ENCODE results near the gene TRIO. TPM values are rescaled to one million over a fixed set of nuclear protein-coding genes. Genes with fewer than 3 reads are reported as not detected.

Gene TRIO
- total RNA-seq, 4 donors from 2014 or later: 290 to 370 (median 346) TPM

- Histone ChIP-seq H3K36me3 (no peaks in the 10 kb centered on the region), H3K27me3 (no peaks in the 10 kb centered on the region), H3K4me1 (peaks cover 5 to 82% (median 22%) of the 10 kb centered on the region in 4 donors), H3K27ac (peak overlapping the region in 3 of 4 donors; percentile 38 to 79 (median 77)), H3K9me3 (no peaks in the 10 kb centered on the region), H3K4me3 (no peak overlapping the region)
- DNase-seq (ENCODE audit: low spot score in 2 of 2): no peak
- WGBS, 2 donors: 83 to 88% methylated on average over 11 of the region's 11 CpGs
- TF ChIP-seq POLR2A (IDR thresholded peaks at IDR 0.05) (no peak), EP300 (IDR thresholded peaks at IDR 0.05) (no peak), CTCF (IDR thresholded peaks at IDR 0.05) (no peak)
Measured at GRCh38 chr5:14184725-14185124, 41.6 kb downstream of the TRIO start.

GRCh38 chr5:14185326-14186058 is 42.4 kb downstream of the TRIO start:
- Histone ChIP-seq H3K9me3 (no peaks in the 10 kb centered on the region), H3K27ac (peak overlapping the region in 3 of 4 donors; percentile 38 to 79 (median 77)), H3K4me1 (peaks cover 5 to 88% (median 25%) of the 10 kb centered on the region in 4 donors), H3K27me3 (no peaks in the 10 kb centered on the region), H3K36me3 (no peaks in the 10 kb centered on the region), H3K4me3 (no peak overlapping the region)
- TF ChIP-seq POLR2A (IDR thresholded peaks at IDR 0.05) (no peak), EP300 (IDR thresholded peaks at IDR 0.05) (no peak), CTCF (IDR thresholded peaks at IDR 0.05) (no peak)
- DNase-seq (ENCODE audit: low spot score in 2 of 2): no peak
- WGBS, 2 donors: 57 to 62% methylated on average over 7 of the region's 7 CpGs

- Histone ChIP-seq H3K9me3 (no peaks in the 10 kb centered on the region), H3K27me3 (no peaks in the 10 kb centered on the region), H3K4me3 (no peak overlapping the region), H3K36me3 (no peaks in the 10 kb centered on the region), H3K4me1 (peaks cover 5 to 94% (median 25%) of the 10 kb centered on the region in 4 donors), H3K27ac (peak overlapping the region in 3 of 4 donors; percentile 38 to 79 (median 77))
- no peak for TF ChIP-seq EP300 (IDR thresholded peaks at IDR 0.05)
- TF ChIP-seq POLR2A (IDR thresholded peaks at IDR 0.05): no peak
- TF ChIP-seq CTCF (IDR thresholded peaks at IDR 0.05): no peak
- 86 to 88% methylated on average over 7 of the region's 7 CpGs for WGBS, 2 donors
- DNase-seq (ENCODE audit: low spot score in 2 of 2): no peak
Measured at GRCh38 chr5:14186059-14186830, 43.1 kb downstream of the TRIO start.

- no peak for DNase-seq (ENCODE audit: low spot score in 2 of 2)
- no peak overlapping the region for H3K4me3 ChIP-seq
- H3K27ac ChIP-seq: peak overlapping the region in 1 of 4 donors; percentile 77
- H3K27me3 ChIP-seq: no peaks in the 10 kb centered on the region
- H3K4me1 ChIP-seq: peaks cover 5 to 91% (median 23%) of the 10 kb centered on the region in 4 donors
- no peaks in the 10 kb centered on the region for H3K9me3 ChIP-seq
- no peak for TF ChIP-seq EP300 (IDR thresholded peaks at IDR 0.05)
- no peak for TF ChIP-seq CTCF (IDR thresholded peaks at IDR 0.05)
- TF ChIP-seq POLR2A (IDR thresholded peaks at IDR 0.05): no peak
- 72 to 78% methylated on average over 3 of the region's 3 CpGs for WGBS, 2 donors
- H3K36me3 ChIP-seq: no peaks in the 10 kb centered on the region
Measured at GRCh38 chr5:14187157-14187556, 44.0 kb downstream of the TRIO start.

- Histone ChIP-seq H3K4me1 (peaks cover 5 to 89% (median 21%) of the 10 kb centered on the region in 4 donors), H3K4me3 (no peak overlapping the region), H3K27ac (no peak overlapping the region), H3K27me3 (no peaks in the 10 kb centered on the region), H3K9me3 (no peaks in the 10 kb centered on the region), H3K36me3 (no peaks in the 10 kb centered on the region)
- DNase-seq (ENCODE audit: low spot score in 2 of 2): no peak
- WGBS, 2 donors: 59 to 66% methylated on average over 5 of the region's 5 CpGs
- TF ChIP-seq POLR2A (IDR thresholded peaks at IDR 0.05) (no peak), EP300 (IDR thresholded peaks at IDR 0.05) (no peak), CTCF (IDR thresholded peaks at IDR 0.05) (no peak)
Measured at GRCh38 chr5:14187660-14188059, 44.5 kb downstream of the TRIO start.
